ENCODE data around the gene TMEM18.

Gene TMEM18

GRCh38 chr2:693606-694005 is 16.4 kb upstream of the TMEM18 start:
- Histone ChIP-seq H3K4me1 (ENCODE audit: insufficient read depth, insufficient read length) (no peaks in the 10 kb centered on the region), H3K9ac (ENCODE audit: insufficient read length, low read depth) (no peak overlapping the region), H3K4me3 (ENCODE audit: insufficient read length, low read depth) (no peak overlapping the region), H3K9me3 (ENCODE audit: insufficient read depth, low read length) (no peaks in the 10 kb centered on the region), H3K36me3 (ENCODE audit: insufficient read depth, insufficient read length, low read length) (no peaks in the 10 kb centered on the region), H3K27me3 (ENCODE audit: insufficient read depth, insufficient read length) (no peaks in the 10 kb centered on the region)
- TF ChIP-seq YY1 (IDR thresholded peaks at IDR 0.05; ENCODE audit: insufficient read depth, insufficient read length) (no peak), ZNF274 (IDR thresholded peaks at IDR 0.05; ENCODE audit: low read depth, low read length) (no peak), SUZ12 (IDR thresholded peaks at IDR 0.05; ENCODE audit: extremely low read depth, insufficient read depth, insufficient read length) (no peak)
- DNase-seq (ENCODE audit: low read depth, low spot score): no peak

- TF ChIP-seq YY1 (IDR thresholded peaks at IDR 0.05; ENCODE audit: insufficient read depth, insufficient read length): no peak
- no peak for TF ChIP-seq ZNF274 (IDR thresholded peaks at IDR 0.05; ENCODE audit: low read depth, low read length)
- no peak for TF ChIP-seq SUZ12 (IDR thresholded peaks at IDR 0.05; ENCODE audit: extremely low read depth, insufficient read depth, insufficient read length)
- H3K9ac ChIP-seq (ENCODE audit: insufficient read length, low read depth): no peak overlapping the region
Observed at GRCh38 chr2:692767-693166, 15.6 kb upstream of the TMEM18 start.

GRCh38 chr2:691821-692761 is 14.9 kb upstream of the TMEM18 start:
- Histone ChIP-seq H3K36me3 (ENCODE audit: insufficient read depth, insufficient read length, low read length) (no peaks in the 10 kb centered on the region), H3K27me3 (ENCODE audit: insufficient read depth, insufficient read length) (no peaks in the 10 kb centered on the region), H3K4me3 (ENCODE audit: insufficient read length, low read depth) (no peak overlapping the region), H3K9ac (ENCODE audit: insufficient read length, low read depth) (no peak overlapping the region), H3K9me3 (ENCODE audit: insufficient read depth, low read length) (no peaks in the 10 kb centered on the region), H3K4me1 (ENCODE audit: insufficient read depth, insufficient read length) (no peaks in the 10 kb centered on the region)
- no peak for DNase-seq (ENCODE audit: low read depth, low spot score)
- no peak for TF ChIP-seq SUZ12 (IDR thresholded peaks at IDR 0.05; ENCODE audit: extremely low read depth, insufficient read depth, insufficient read length)
- TF ChIP-seq YY1 (IDR thresholded peaks at IDR 0.05; ENCODE audit: insufficient read depth, insufficient read length): no peak
- no peak for TF ChIP-seq ZNF274 (IDR thresholded peaks at IDR 0.05; ENCODE audit: low read depth, low read length)

More at GRCh38 chr2:692767-693166, 15.6 kb upstream of the TMEM18 start:
- Histone ChIP-seq H3K4me1 (ENCODE audit: insufficient read depth, insufficient read length) (no peaks in the 10 kb centered on the region), H3K9me3 (ENCODE audit: insufficient read depth, low read length) (no peaks in the 10 kb centered on the region), H3K36me3 (ENCODE audit: insufficient read depth, insufficient read length, low read length) (no peaks in the 10 kb centered on the region), H3K4me3 (ENCODE audit: insufficient read length, low read depth) (no peak overlapping the region), H3K27me3 (ENCODE audit: insufficient read depth, insufficient read length) (no peaks in the 10 kb centered on the region)
- no peak for DNase-seq (ENCODE audit: low read depth, low spot score)

GRCh38 chr2:690799-691198 is 13.6 kb upstream of the TMEM18 start:
- H3K27me3 ChIP-seq (ENCODE audit: insufficient read depth, insufficient read length): no peaks in the 10 kb centered on the region
- H3K4me3 ChIP-seq (ENCODE audit: insufficient read length, low read depth): no peak overlapping the region
- H3K9ac ChIP-seq (ENCODE audit: insufficient read length, low read depth): no peak overlapping the region
- no peak for TF ChIP-seq SUZ12 (IDR thresholded peaks at IDR 0.05; ENCODE audit: extremely low read depth, insufficient read depth, insufficient read length)
- no peak for TF ChIP-seq YY1 (IDR thresholded peaks at IDR 0.05; ENCODE audit: insufficient read depth, insufficient read length)
- no peak for TF ChIP-seq ZNF274 (IDR thresholded peaks at IDR 0.05; ENCODE audit: low read depth, low read length)
- no peak for DNase-seq (ENCODE audit: low read depth, low spot score)
- H3K9me3 ChIP-seq (ENCODE audit: insufficient read depth, low read length): peaks cover 5% of the 10 kb centered on the region; the same call in 1 of the 2 replicates
- H3K36me3 ChIP-seq (ENCODE audit: insufficient read depth, insufficient read length, low read length): no peaks in the 10 kb centered on the region
- no peaks in the 10 kb centered on the region for H3K4me1 ChIP-seq (ENCODE audit: insufficient read depth, insufficient read length)

- H3K4me3 ChIP-seq (ENCODE audit: insufficient read length, low read depth): no peak overlapping the region
- no peaks in the 10 kb centered on the region for H3K4me1 ChIP-seq (ENCODE audit: insufficient read depth, insufficient read length)
- no peak for TF ChIP-seq YY1 (IDR thresholded peaks at IDR 0.05; ENCODE audit: insufficient read depth, insufficient read length)
- no peak for TF ChIP-seq SUZ12 (IDR thresholded peaks at IDR 0.05; ENCODE audit: extremely low read depth, insufficient read depth, insufficient read length)
- TF ChIP-seq ZNF274 (IDR thresholded peaks at IDR 0.05; ENCODE audit: low read depth, low read length): no peak
- H3K9ac ChIP-seq (ENCODE audit: insufficient read length, low read depth): no peak overlapping the region
- no peak for DNase-seq (ENCODE audit: low read depth, low spot score)
- no peaks in the 10 kb centered on the region for H3K27me3 ChIP-seq (ENCODE audit: insufficient read depth, insufficient read length)
- no peaks in the 10 kb centered on the region for H3K36me3 ChIP-seq (ENCODE audit: insufficient read depth, insufficient read length, low read length)
- H3K9me3 ChIP-seq (ENCODE audit: insufficient read depth, low read length): peaks cover 11% of the 10 kb centered on the region; the same call in 1 of the 2 replicates
Observed at GRCh38 chr2:689877-690510, 12.8 kb upstream of the TMEM18 start.

GRCh38 chr2:689237-689636 is 12.0 kb upstream of the TMEM18 start:
- H3K27me3 ChIP-seq (ENCODE audit: insufficient read depth, insufficient read length): no peaks in the 10 kb centered on the region

GRCh38 chr2:688504-689076 is 11.4 kb upstream of the TMEM18 start:
- H3K4me1 ChIP-seq (ENCODE audit: insufficient read depth, insufficient read length): no peaks in the 10 kb centered on the region
- H3K9me3 ChIP-seq (ENCODE audit: insufficient read depth, low read length): peaks cover 24% of the 10 kb centered on the region
- H3K9ac ChIP-seq (ENCODE audit: insufficient read length, low read depth): no peak overlapping the region
- no peak for DNase-seq (ENCODE audit: low read depth, low spot score)
- TF ChIP-seq ZNF274 (IDR thresholded peaks at IDR 0.05; ENCODE audit: low read depth, low read length) (no peak), SUZ12 (IDR thresholded peaks at IDR 0.05; ENCODE audit: extremely low read depth, insufficient read depth, insufficient read length) (no peak), YY1 (IDR thresholded peaks at IDR 0.05; ENCODE audit: insufficient read depth, insufficient read length) (no peak)
- no peaks in the 10 kb centered on the region for H3K27me3 ChIP-seq (ENCODE audit: insufficient read depth, insufficient read length)
- no peaks in the 10 kb centered on the region for H3K36me3 ChIP-seq (ENCODE audit: insufficient read depth, insufficient read length, low read length)
- H3K4me3 ChIP-seq (ENCODE audit: insufficient read length, low read depth): no peak overlapping the region

More at GRCh38 chr2:689237-689636, 12.0 kb upstream of the TMEM18 start:
- no peaks in the 10 kb centered on the region for H3K36me3 ChIP-seq (ENCODE audit: insufficient read depth, insufficient read length, low read length)
- TF ChIP-seq YY1 (IDR thresholded peaks at IDR 0.05; ENCODE audit: insufficient read depth, insufficient read length): no peak
- no peak for DNase-seq (ENCODE audit: low read depth, low spot score)
- no peak overlapping the region for H3K9ac ChIP-seq (ENCODE audit: insufficient read length, low read depth)
- peaks cover 18% of the 10 kb centered on the region for H3K9me3 ChIP-seq (ENCODE audit: insufficient read depth, low read length)
- H3K4me1 ChIP-seq (ENCODE audit: insufficient read depth, insufficient read length): no peaks in the 10 kb centered on the region
- no peak overlapping the region for H3K4me3 ChIP-seq (ENCODE audit: insufficient read length, low read depth)

Data from NT2/D1 (cell line).